Measurements from ENCODE around the gene TRAF3. TPM values are rescaled to one million over a fixed set of nuclear protein-coding genes. Genes with fewer than 3 reads are reported as not detected.

TRAF3 gene
- total RNA-seq, 1 experiment from 2014 or later = 37.6 TPM

DNA sequence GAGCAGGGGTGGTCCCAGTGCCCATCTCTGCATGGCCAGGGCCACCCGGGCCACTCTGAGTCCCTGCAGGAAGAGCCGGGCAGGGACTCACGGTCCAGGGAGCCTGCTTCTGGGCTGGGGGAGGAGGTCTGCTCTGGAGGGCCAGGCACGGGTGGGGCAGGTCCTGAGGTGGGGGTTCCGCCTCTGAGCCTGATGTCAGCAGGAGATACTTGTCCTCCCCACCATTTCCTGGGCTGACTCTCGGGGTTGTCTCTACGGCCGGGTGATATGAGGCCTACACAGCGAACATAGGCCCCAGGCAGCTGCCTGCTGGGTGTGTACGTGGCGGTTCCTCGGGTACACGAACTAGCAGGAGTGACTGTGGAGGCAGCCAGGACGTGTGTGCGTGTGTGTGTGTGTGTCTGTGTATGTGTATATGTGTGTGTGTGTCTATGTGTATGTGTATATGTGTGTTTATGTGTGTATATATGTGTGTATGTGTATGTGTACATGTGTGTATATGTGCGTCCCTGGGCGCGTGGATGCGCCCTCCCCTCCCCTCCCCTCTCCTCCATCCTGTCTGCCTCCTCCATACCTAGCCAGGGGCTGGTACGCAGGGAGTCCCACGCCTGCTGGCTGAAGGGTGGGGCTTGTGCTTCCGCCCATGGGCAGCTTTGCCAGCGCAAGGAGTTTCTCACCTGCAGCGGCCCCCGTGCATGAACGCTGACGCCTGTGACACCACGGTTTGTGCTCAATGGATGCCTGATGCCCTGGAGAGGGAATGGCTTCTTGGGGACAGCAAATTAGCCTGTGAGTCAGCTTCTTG lies 30.4 kb upstream of the TRAF3 start:
- no peak; the same call in 1 of the 2 replicates for ATAC-seq
- Histone ChIP-seq H3K27ac (ENCODE audit: low read length) (no peak overlapping the region), H3K4me1 (ENCODE audit: control insufficient read depth, insufficient read depth, low read length) (no peaks in the 10 kb centered on the region), H3K36me3 (ENCODE audit: control insufficient read depth, insufficient read depth, low read length) (no peaks in the 10 kb centered on the region), H3K9me3 (ENCODE audit: control insufficient read depth, insufficient read depth, low read depth, low read length) (no peaks in the 10 kb centered on the region), H3K27me3 (ENCODE audit: control insufficient read depth, insufficient read depth, low read length) (no peaks in the 10 kb centered on the region), H3K4me3 (ENCODE audit: low read depth in 2 of 2, low read length in 2 of 2) (no peak overlapping the region)
- no peak for DNase-seq (ENCODE audit: low read depth, low spot score)
- no TSS peak for BruUV-seq (replicated peaks)
- CTCF ChIA-PET = no interaction called here
- intact Hi-C loops (cut with micrococcal nuclease; ENCODE audit: unreplicated experiment) = no loop called here
- no peak for TF ChIP-seq POLR2AphosphoS5 (IDR thresholded peaks at IDR 0.05; ENCODE audit: low read depth, low read length)
- no peak for TF ChIP-seq SIN3A (IDR thresholded peaks at IDR 0.05; ENCODE audit: borderline replicate concordance, insufficient read depth, low read depth, low read length)
- TF ChIP-seq CTCF (IDR thresholded peaks at IDR 0.05) = no peak
- no peak for TF ChIP-seq TCF7L2 (IDR thresholded peaks at IDR 0.05; ENCODE audit: low read depth, low read length)
- TF ChIP-seq REST (IDR thresholded peaks at IDR 0.05; ENCODE audit: insufficient read depth in 1 of 2, low read depth in 2 of 2, low read length in 1 of 2) = no peak
- in situ Hi-C loops (cut with HindIII; ENCODE audit: low pct_unique_long_range_greater_than_20kb, low sequenced_read_pairs) = no loop called here
- POLR2A ChIA-PET = no interaction called here

GRCh38 chr14:102748806-102749205 lies 28.4 kb upstream of the TRAF3 start:
- Histone ChIP-seq H3K27ac (ENCODE audit: low read length) (no peak overlapping the region), H3K9me3 (ENCODE audit: control insufficient read depth, insufficient read depth, low read depth, low read length) (no peaks in the 10 kb centered on the region), H3K27me3 (ENCODE audit: control insufficient read depth, insufficient read depth, low read length) (no peaks in the 10 kb centered on the region), H3K4me1 (ENCODE audit: control insufficient read depth, insufficient read depth, low read length) (no peaks in the 10 kb centered on the region), H3K36me3 (ENCODE audit: control insufficient read depth, insufficient read depth, low read length) (no peaks in the 10 kb centered on the region), H3K4me3 (ENCODE audit: low read depth in 2 of 2, low read length in 2 of 2) (no peak overlapping the region)
- POLR2A ChIA-PET = no interaction called here
- no peak for TF ChIP-seq REST (IDR thresholded peaks at IDR 0.05; ENCODE audit: insufficient read depth in 1 of 2, low read depth in 2 of 2, low read length in 1 of 2)
- no peak for TF ChIP-seq TCF7L2 (IDR thresholded peaks at IDR 0.05; ENCODE audit: low read depth, low read length)
- TF ChIP-seq SIN3A (IDR thresholded peaks at IDR 0.05; ENCODE audit: borderline replicate concordance, insufficient read depth, low read depth, low read length) = no peak
- no peak for TF ChIP-seq POLR2AphosphoS5 (IDR thresholded peaks at IDR 0.05; ENCODE audit: low read depth, low read length)
- no peak for TF ChIP-seq CTCF (IDR thresholded peaks at IDR 0.05)
- in situ Hi-C loops (cut with HindIII; ENCODE audit: low pct_unique_long_range_greater_than_20kb, low sequenced_read_pairs) = no loop called here
- DNase-seq (ENCODE audit: low read depth, low spot score) (no peak), ATAC-seq (no peak)
- intact Hi-C loops (cut with micrococcal nuclease; ENCODE audit: unreplicated experiment) = no loop called here
- no TSS peak for BruUV-seq (replicated peaks)
- CTCF ChIA-PET = no interaction called here

Data from Panc1 (cell line).